Measurements from ENCODE around the gene CALML4.

- TF ChIP-seq POLR2AphosphoS5 (IDR thresholded peaks at IDR 0.05; ENCODE audit: borderline replicate concordance, low read depth, low read length), result no peak
- no peak for TF ChIP-seq EZH2 (IDR thresholded peaks at IDR 0.05)
Measured at GRCh38 chr15:68166847-68167246, 38.3 kb downstream of the CALML4 start.

Measured in SK-N-MC (cell line).